Panc1 (cell line): ENCODE measurements around the gene JADE1. TPM values are rescaled to one million over a fixed set of nuclear protein-coding genes. Genes with fewer than 3 reads are reported as not detected.

ENCODE experiments used
- ATAC-seq: fragments of 200-7000 bp; cut with Tn5 transposase; 2 replicates; pipeline ENCODE4 v1.9.1; 2020; ENCODE audit warnings: mild to moderate bottlenecking, moderate library complexity
- BruUV-seq: library from RNA; stranded (reverse); fragments of 400-500 nt; replicated peaks from 2 replicates; lab custom pipeline; 2021; lab: Mats Ljungman, UMichigan
- CTCF ChIA-PET: fragments of 300-600 bp; sonication (Branson Sonifier 250); formaldehyde crosslinking; loops from one replicate; lab custom pipeline; 2022; ENCODE audit warnings: antibody characterized with exemption; lab: Charles Lee
- POLR2A ChIA-PET: fragments of 300-600 bp; sonication (Branson Sonifier 250); formaldehyde crosslinking; loops from one replicate; lab custom pipeline; 2022; ENCODE audit warnings: antibody characterized with exemption; lab: Charles Lee
- DNase-seq: peaks from one replicate; pipeline ENCODE4 v3.0.0-alpha.2; 2010; ENCODE audit warnings: low read depth, low spot score
- H3K27ac ChIP-seq: 2 replicates; pipeline ENCODE4 v1.5.1; 2011; ENCODE audit warnings: mild to moderate bottlenecking, low read length, inconsistent platforms
- H3K27me3 ChIP-seq: fragments of 200-500 bp; sonication (Bioruptor generic); 2 replicates; pipeline ENCODE4 v1.6.0; 2014; ENCODE audit warnings: low read length, inconsistent platforms; ENCODE audit not compliant: control insufficient read depth, insufficient read depth
- H3K36me3 ChIP-seq: fragments of 200-500 bp; sonication (Bioruptor generic); 2 replicates; pipeline ENCODE4 v1.5.1; 2014; ENCODE audit warnings: inconsistent platforms, mild to moderate bottlenecking, low read length, moderate library complexity; ENCODE audit not compliant: control insufficient read depth, insufficient read depth
- H3K4me1 ChIP-seq: 2 replicates; pipeline ENCODE4 v1.5.1; 2011; ENCODE audit warnings: inconsistent platforms, mild to moderate bottlenecking, low read length, moderate library complexity; ENCODE audit not compliant: control insufficient read depth, insufficient read depth
- H3K4me3 ChIP-seq, 2 experiments: 2 replicates each; pipeline ENCODE4 v1.5.1; 2011 to 2012; ENCODE audit warnings: low read depth in 2 of 2, low read length in 2 of 2, mild to moderate bottlenecking in 2 of 2, inconsistent platforms in 1 of 2, moderate library complexity in 1 of 2
- H3K9me3 ChIP-seq: fragments of 200-500 bp; sonication (Bioruptor generic); 2 replicates; pipeline ENCODE4 v1.5.1; 2014; ENCODE audit warnings: low read depth, mild to moderate bottlenecking, inconsistent platforms, low read length, moderate library complexity; ENCODE audit not compliant: control insufficient read depth, insufficient read depth
- POLR2AphosphoS5 ChIP-seq: IDR thresholded peaks from 2 replicates; pipeline ENCODE4 v1.6.1; 2012; ENCODE audit warnings: mild to moderate bottlenecking, low read depth, low read length, moderate library complexity
- SIN3A ChIP-seq: IDR thresholded peaks from 2 replicates; pipeline ENCODE4 v1.6.1; 2012; ENCODE audit warnings: low read depth, mild to moderate bottlenecking, low read length, moderate library complexity, borderline replicate concordance; ENCODE audit not compliant: insufficient read depth
- TCF7L2 ChIP-seq: IDR thresholded peaks from 2 replicates; pipeline ENCODE4 v1.6.1; 2011; ENCODE audit warnings: mild to moderate bottlenecking, low read depth, low read length, inconsistent platforms
- in situ Hi-C: cut with HindIII; loops from 2 replicates; pipeline ENCODE4 v1.10.0; 2016; ENCODE audit warnings: low sequenced_read_pairs, low pct_unique_long_range_greater_than_20kb
- intact Hi-C: fragments of 100-400 bp; cut with micrococcal nuclease; formaldehyde crosslinking; loops from one replicate; pipeline ENCODE4 v1.10.0; 2022; ENCODE audit not compliant: unreplicated experiment
- total RNA-seq: library from RNA; stranded (reverse); gene quantifications from one replicate; pipeline ENCODE4 v1.2.1, GENCODE V29; 2021; ENCODE audit not compliant: unreplicated experiment
- TF ChIP-seq, protein P1 (sequence below): fragments of 450-650 bp; IDR thresholded peaks from 2 replicates; pipeline ENCODE4 v1.5.1; 2017; ENCODE audit warnings: mild to moderate bottlenecking
- TF ChIP-seq, protein P2 (sequence below), 2 experiments: IDR thresholded peaks; 2 replicates each; pipeline ENCODE4 v1.6.1; 2011 to 2012; ENCODE audit warnings: low read depth in 2 of 2, control low read depth in 1 of 2, low read length in 1 of 2, mild to moderate bottlenecking in 1 of 2, moderate library complexity in 1 of 2; ENCODE audit not compliant: insufficient read depth in 1 of 2

Gene JADE1
- total RNA-seq, 1 experiment from 2014 or later: 23.4 TPM

DNA sequence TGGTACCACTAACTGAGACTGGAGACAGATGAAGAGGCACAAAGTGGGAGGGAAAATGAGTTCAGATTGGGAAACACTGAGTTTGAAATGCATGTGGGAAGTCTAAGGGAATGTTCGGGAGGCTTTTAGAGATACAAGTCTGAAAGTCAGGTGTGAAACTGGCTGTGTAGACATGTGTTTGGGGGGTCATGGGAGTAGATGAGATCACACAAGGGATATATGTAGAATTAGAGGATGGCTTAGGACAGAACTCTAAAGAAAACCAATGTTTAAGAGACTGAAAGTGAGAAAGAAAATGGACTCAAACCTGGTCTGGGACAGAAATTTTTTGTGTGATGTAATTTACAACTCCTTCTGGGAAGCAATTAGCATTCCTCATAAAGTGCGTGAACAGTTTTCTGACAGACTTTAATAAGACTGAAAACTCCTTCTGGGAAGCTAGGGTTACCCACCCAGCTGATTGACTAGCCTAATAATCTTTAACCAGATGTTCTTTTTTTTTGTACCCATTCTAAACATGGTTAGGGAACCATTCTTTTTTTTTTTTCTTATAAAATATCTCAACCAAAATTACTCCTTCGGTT lies 8.7 kb upstream of the JADE1 start:
- DNase-seq (no peak), ATAC-seq (no peak)
- H3K36me3 ChIP-seq: no peaks in the 10 kb centered on the region
- H3K4me3 ChIP-seq: no peak overlapping the region
- no peaks in the 10 kb centered on the region for H3K9me3 ChIP-seq
- ChIA-PET CTCF (no interaction called here), POLR2A (interaction anchor here (0.6 kb wide), 1 partner anchor 1104 kb away, joined by 15 read pairs; no protein-coding TSS in a partner anchor)
- BruUV-seq: no TSS peak
- no peak overlapping the region for H3K27ac ChIP-seq
- H3K4me1 ChIP-seq: no peaks in the 10 kb centered on the region
- intact Hi-C loops: loop anchor here (10.0 kb wide), 1 partner anchor 346 kb away; no protein-coding TSS in a partner anchor
- in situ Hi-C loops: no loop called here
- no peaks in the 10 kb centered on the region for H3K27me3 ChIP-seq
- TF ChIP-seq TCF7L2 (no peak), SIN3A (no peak), POLR2AphosphoS5 (no peak)
- TF ChIP-seq, protein P1, sequence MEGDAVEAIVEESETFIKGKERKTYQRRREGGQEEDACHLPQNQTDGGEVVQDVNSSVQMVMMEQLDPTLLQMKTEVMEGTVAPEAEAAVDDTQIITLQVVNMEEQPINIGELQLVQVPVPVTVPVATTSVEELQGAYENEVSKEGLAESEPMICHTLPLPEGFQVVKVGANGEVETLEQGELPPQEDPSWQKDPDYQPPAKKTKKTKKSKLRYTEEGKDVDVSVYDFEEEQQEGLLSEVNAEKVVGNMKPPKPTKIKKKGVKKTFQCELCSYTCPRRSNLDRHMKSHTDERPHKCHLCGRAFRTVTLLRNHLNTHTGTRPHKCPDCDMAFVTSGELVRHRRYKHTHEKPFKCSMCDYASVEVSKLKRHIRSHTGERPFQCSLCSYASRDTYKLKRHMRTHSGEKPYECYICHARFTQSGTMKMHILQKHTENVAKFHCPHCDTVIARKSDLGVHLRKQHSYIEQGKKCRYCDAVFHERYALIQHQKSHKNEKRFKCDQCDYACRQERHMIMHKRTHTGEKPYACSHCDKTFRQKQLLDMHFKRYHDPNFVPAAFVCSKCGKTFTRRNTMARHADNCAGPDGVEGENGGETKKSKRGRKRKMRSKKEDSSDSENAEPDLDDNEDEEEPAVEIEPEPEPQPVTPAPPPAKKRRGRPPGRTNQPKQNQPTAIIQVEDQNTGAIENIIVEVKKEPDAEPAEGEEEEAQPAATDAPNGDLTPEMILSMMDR: no peak
- TF ChIP-seq, protein P2, sequence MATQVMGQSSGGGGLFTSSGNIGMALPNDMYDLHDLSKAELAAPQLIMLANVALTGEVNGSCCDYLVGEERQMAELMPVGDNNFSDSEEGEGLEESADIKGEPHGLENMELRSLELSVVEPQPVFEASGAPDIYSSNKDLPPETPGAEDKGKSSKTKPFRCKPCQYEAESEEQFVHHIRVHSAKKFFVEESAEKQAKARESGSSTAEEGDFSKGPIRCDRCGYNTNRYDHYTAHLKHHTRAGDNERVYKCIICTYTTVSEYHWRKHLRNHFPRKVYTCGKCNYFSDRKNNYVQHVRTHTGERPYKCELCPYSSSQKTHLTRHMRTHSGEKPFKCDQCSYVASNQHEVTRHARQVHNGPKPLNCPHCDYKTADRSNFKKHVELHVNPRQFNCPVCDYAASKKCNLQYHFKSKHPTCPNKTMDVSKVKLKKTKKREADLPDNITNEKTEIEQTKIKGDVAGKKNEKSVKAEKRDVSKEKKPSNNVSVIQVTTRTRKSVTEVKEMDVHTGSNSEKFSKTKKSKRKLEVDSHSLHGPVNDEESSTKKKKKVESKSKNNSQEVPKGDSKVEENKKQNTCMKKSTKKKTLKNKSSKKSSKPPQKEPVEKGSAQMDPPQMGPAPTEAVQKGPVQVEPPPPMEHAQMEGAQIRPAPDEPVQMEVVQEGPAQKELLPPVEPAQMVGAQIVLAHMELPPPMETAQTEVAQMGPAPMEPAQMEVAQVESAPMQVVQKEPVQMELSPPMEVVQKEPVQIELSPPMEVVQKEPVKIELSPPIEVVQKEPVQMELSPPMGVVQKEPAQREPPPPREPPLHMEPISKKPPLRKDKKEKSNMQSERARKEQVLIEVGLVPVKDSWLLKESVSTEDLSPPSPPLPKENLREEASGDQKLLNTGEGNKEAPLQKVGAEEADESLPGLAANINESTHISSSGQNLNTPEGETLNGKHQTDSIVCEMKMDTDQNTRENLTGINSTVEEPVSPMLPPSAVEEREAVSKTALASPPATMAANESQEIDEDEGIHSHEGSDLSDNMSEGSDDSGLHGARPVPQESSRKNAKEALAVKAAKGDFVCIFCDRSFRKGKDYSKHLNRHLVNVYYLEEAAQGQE (IDR thresholded peaks at IDR 0.05; ENCODE audit: insufficient read depth in 1 of 2, low read depth in 2 of 2, low read length in 1 of 2): no peak

DNA sequence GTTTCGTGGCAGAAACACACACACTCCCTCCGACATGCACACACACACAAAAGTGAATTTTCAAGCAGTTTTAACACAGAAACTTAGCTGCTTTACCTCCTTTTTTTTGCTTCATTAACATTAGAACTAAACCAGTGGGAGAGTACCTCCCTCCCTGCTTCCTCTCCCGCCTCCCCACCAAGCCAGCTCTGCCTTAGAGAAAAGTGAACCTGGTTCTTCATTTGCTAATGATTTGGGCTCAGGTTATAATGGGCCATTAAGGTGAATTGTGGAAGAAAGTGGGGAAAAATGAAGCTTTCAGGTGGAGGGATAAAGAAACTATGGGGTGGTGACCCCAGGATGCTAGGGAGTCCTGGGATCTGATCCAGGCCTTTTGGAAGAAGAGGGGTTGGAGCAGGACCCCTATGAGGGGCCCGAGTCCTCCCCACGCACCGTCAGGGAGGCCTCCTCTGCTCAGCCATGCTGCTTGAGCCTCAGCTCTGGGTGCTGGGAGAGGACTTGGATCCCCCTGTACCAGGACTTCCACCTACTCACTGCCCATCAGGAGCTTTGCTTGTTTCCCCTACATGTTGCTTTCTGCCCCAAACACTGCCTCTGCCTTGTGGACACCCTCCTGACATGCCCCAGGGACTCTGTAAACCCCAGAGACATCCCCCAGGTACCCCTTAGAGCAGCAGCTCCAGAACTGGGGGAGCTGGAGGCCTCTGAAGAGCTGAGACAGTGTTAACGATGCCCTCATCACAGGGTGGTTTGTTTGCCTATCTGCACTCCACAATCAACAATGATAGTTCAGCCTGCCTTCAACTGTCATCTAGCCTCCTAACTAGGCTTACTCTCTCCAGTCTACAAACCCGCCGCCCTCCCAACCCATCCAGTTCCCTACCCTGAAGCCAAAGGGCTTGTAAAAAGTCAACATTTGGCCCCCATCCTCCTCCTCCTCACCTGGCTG lies 6.5 kb upstream of the JADE1 start:
- POLR2A ChIA-PET: no interaction called here

More for the DNA sequence above, 6.5 kb upstream of the JADE1 start:
- Histone ChIP-seq H3K27me3 (no peaks in the 10 kb centered on the region), H3K36me3 (no peaks in the 10 kb centered on the region), H3K4me1 (no peaks in the 10 kb centered on the region), H3K27ac (no peak overlapping the region), H3K9me3 (no peaks in the 10 kb centered on the region), H3K4me3 (no peak overlapping the region)
- intact Hi-C loops: loop anchor here (10.0 kb wide), 1 partner anchor 348 kb away; no protein-coding TSS in a partner anchor
- DNase-seq (no peak), ATAC-seq (no peak)
- in situ Hi-C loops: no loop called here
- BruUV-seq: no TSS peak
- CTCF ChIA-PET: no interaction called here
- TF ChIP-seq SIN3A: no peak
- TF ChIP-seq POLR2AphosphoS5: no peak
- TF ChIP-seq, protein P1: no peak
- TF ChIP-seq, protein P2 (IDR thresholded peaks at IDR 0.05; ENCODE audit: insufficient read depth in 1 of 2, low read depth in 2 of 2, low read length in 1 of 2): no peak
- no peak for TF ChIP-seq TCF7L2
